SK-N-SH (cell line): ENCODE data around the gene CD300H. TPM values are rescaled to one million over a fixed set of nuclear protein-coding genes. Genes with fewer than 3 reads are reported as not detected.

Source experiments
- CTCF ChIA-PET: fragments of 300-600, 350-600 bp; formaldehyde crosslinking; extraction: SDS; loops from one replicate; lab custom pipeline; 2021; lab: Yijun Ruan, JAX
- POLR2A ChIA-PET: fragments of 350-600 bp; sonication (Branson Sonifier 250); formaldehyde crosslinking; extraction: SDS; loops from one replicate; lab custom pipeline; 2020; ENCODE audit warnings: antibody characterized with exemption, inconsistent platforms; lab: Yijun Ruan, JAX
- DNase-seq: peaks from one replicate; pipeline ENCODE4 v3.0.0; 2012
- H2AFZ ChIP-seq: fragments of 200-600 bp; sonication (generic); 2 replicates; pipeline ENCODE4 v1.8.1; 2016; ENCODE audit warnings: antibody characterized with exemption, mild to moderate bottlenecking, low read depth
- H3F3A ChIP-seq: fragments of 200-600 bp; sonication (generic); replicated peaks from 2 replicates; pipeline ENCODE3; 2016; ENCODE audit warnings: antibody characterized with exemption, mild to moderate bottlenecking; ENCODE audit not compliant: insufficient read depth
- H3K27ac ChIP-seq, 2 experiments: fragments of 200-500 bp in 1 of 2; fragments of 200-600 bp in 1 of 2; sonication (Bioruptor generic) in 1 of 2; sonication (generic), shearing (Covaris generic) in 1 of 2; 2 replicates each; pipeline versions ENCODE4 v1.5.1 to v1.6.1; 2014 to 2016; ENCODE audit warnings: low read depth in 2 of 2, inconsistent platforms in 1 of 2, low read length in 1 of 2, mild to moderate bottlenecking in 1 of 2, mixed read lengths in 1 of 2
- H3K27me3 ChIP-seq: fragments of 200-600 bp; sonication (generic), shearing (Covaris generic); 2 replicates; pipeline ENCODE4 v1.6.1; 2016; ENCODE audit warnings: mixed run types; ENCODE audit not compliant: insufficient read depth
- H3K36me3 ChIP-seq, 2 experiments: fragments of 200-500 bp in 1 of 2; fragments of 200-600 bp in 1 of 2; sonication (Bioruptor generic) in 1 of 2; sonication (generic) in 1 of 2; replicated peaks in 1 of 2; 2 replicates each; pipeline versions ENCODE3 to v1.5.1; 2014 to 2016; ENCODE audit warnings: low read length in 1 of 2, mild to moderate bottlenecking in 1 of 2; ENCODE audit not compliant: insufficient read depth in 2 of 2, control insufficient read depth in 1 of 2
- H3K4me1 ChIP-seq, 2 experiments: fragments of 200-500 bp in 1 of 2; fragments of 200-600 bp in 1 of 2; sonication (Bioruptor generic) in 1 of 2; sonication (generic), shearing (Covaris generic) in 1 of 2; 2 replicates each; pipeline versions ENCODE4 v1.5.1 to v1.6.1; 2014 to 2016; ENCODE audit warnings: low read depth in 1 of 2, low read length in 1 of 2, mixed run types in 1 of 2; ENCODE audit not compliant: insufficient read depth in 2 of 2, control insufficient read depth in 1 of 2
- H3K4me2 ChIP-seq: fragments of 200-600 bp; sonication (generic), shearing (Covaris generic); 2 replicates; pipeline ENCODE4 v1.6.1; 2017; ENCODE audit warnings: mixed run types
- H3K4me3 ChIP-seq, 2 experiments: fragments of 200-500 bp in 1 of 2; fragments of 200-600 bp in 1 of 2; sonication (Bioruptor generic) in 1 of 2; sonication (generic), shearing (Covaris generic) in 1 of 2; 2 replicates each; pipeline versions ENCODE4 v1.5.1 to v1.8.1; 2014 to 2016; ENCODE audit warnings: low read depth in 2 of 2, inconsistent platforms in 1 of 2, low read length in 1 of 2, mild to moderate bottlenecking in 1 of 2, mixed read lengths in 1 of 2, moderate library complexity in 1 of 2
- H3K79me2 ChIP-seq: fragments of 200-600 bp; sonication (generic); 2 replicates; pipeline ENCODE4 v1.8.1; 2017; ENCODE audit warnings: mild to moderate bottlenecking; ENCODE audit not compliant: insufficient read depth
- H3K9ac ChIP-seq: fragments of 200-600 bp; sonication (generic); 2 replicates; pipeline ENCODE4 v1.6.1; 2017; ENCODE audit warnings: mixed run types
- H3K9me2 ChIP-seq: fragments of 200-600 bp; sonication (generic); 2 replicates; pipeline ENCODE4 v1.6.1; 2017; ENCODE audit warnings: mixed run types
- H3K9me3 ChIP-seq: fragments of 200-600 bp; sonication (generic); 2 replicates; pipeline ENCODE4 v1.6.1; 2017; ENCODE audit warnings: mixed run types, mild to moderate bottlenecking, moderate library complexity
- H4K20me1 ChIP-seq: fragments of 200-600 bp; sonication (generic); 2 replicates; pipeline ENCODE4 v1.6.1; 2017; ENCODE audit warnings: mild to moderate bottlenecking, mixed run types; ENCODE audit not compliant: insufficient read depth
- EZH2phosphoT487 ChIP-seq: fragments of 200-600 bp; sonication (generic); IDR thresholded peaks from 2 replicates; pipeline ENCODE4 v1.6.1; 2017; ENCODE audit warnings: low read depth, mixed run types, mild to moderate bottlenecking, antibody characterized with exemption, moderate library complexity, borderline replicate concordance
- FOSL2 ChIP-seq: IDR thresholded peaks from 2 replicates; pipeline ENCODE4 v1.4.0; 2012; ENCODE audit warnings: low read depth, mild to moderate bottlenecking, moderate library complexity, borderline replicate concordance
- FOXM1 ChIP-seq: IDR thresholded peaks from 2 replicates; pipeline ENCODE4 v1.4.0; 2012; ENCODE audit warnings: low read depth, mild to moderate bottlenecking
- MXI1 ChIP-seq: IDR thresholded peaks from 2 replicates; pipeline ENCODE4 v1.6.1; 2012; ENCODE audit warnings: mild to moderate bottlenecking, low read depth, low read length, improper control_type of control experiment
- NFIC ChIP-seq: IDR thresholded peaks from 2 replicates; pipeline ENCODE4 v1.4.0; 2012; ENCODE audit warnings: borderline replicate concordance
- NRF1 ChIP-seq: IDR thresholded peaks from 2 replicates; pipeline ENCODE4 v1.6.1; 2012; ENCODE audit warnings: low read depth, mild to moderate bottlenecking, low read length
- POLR2AphosphoS5 ChIP-seq: IDR thresholded peaks from 2 replicates; pipeline ENCODE4 v1.6.1; 2012; ENCODE audit warnings: low read depth, low read length
- RCOR1 ChIP-seq: fragments of 150-350 bp; IDR thresholded peaks from 2 replicates; pipeline ENCODE4 v1.6.1; 2017; ENCODE audit warnings: antibody characterized with exemption, low read length
- SIN3A ChIP-seq: IDR thresholded peaks from 2 replicates; pipeline ENCODE4 v1.6.1; 2012; ENCODE audit warnings: low read depth, mild to moderate bottlenecking, low read length, moderate library complexity, borderline replicate concordance
- TAF1 ChIP-seq: IDR thresholded peaks from 2 replicates; pipeline ENCODE4 v1.6.1; 2012; ENCODE audit warnings: low read depth, mild to moderate bottlenecking, low read length, moderate library complexity, borderline replicate concordance
- WGBS: methylation state at CpG from one replicate; pipeline ENCODE4 v1.1.6; 2017; ENCODE audit warnings: low lambda C conversion rate; 5-methylcytosine and 5-hydroxymethylcytosine counted together
- polyA plus RNA-seq, 3 experiments: library from polyadenylated mRNA; depleted of rRNA; stranded (reverse); fragments of >200 nt; gene quantifications; 2 replicates each; pipeline ENCODE4 v1.2.3, GENCODE V29; 2012
- TF ChIP-seq, protein P1 (sequence below): IDR thresholded peaks from 2 replicates; pipeline ENCODE4 v1.4.0; 2012; ENCODE audit warnings: low read depth, borderline replicate concordance
- TF ChIP-seq, protein P2 (sequence below): IDR thresholded peaks from 2 replicates; pipeline ENCODE4 v1.4.0; 2012; ENCODE audit warnings: low read depth
- TF ChIP-seq, protein P3 (sequence below): IDR thresholded peaks from 2 replicates; pipeline ENCODE4 v1.4.0; 2012; ENCODE audit warnings: low read depth, borderline replicate concordance
- TF ChIP-seq, protein P4 (sequence below): fragments of 150-350 bp; IDR thresholded peaks from 2 replicates; pipeline ENCODE4 v1.6.1; 2016; ENCODE audit warnings: mild to moderate bottlenecking, low read depth, low read length

Gene CD300H
- polyA plus RNA-seq, 1 of the 3 experiments (the other 2 are of a cell fraction): not detected

DNA sequence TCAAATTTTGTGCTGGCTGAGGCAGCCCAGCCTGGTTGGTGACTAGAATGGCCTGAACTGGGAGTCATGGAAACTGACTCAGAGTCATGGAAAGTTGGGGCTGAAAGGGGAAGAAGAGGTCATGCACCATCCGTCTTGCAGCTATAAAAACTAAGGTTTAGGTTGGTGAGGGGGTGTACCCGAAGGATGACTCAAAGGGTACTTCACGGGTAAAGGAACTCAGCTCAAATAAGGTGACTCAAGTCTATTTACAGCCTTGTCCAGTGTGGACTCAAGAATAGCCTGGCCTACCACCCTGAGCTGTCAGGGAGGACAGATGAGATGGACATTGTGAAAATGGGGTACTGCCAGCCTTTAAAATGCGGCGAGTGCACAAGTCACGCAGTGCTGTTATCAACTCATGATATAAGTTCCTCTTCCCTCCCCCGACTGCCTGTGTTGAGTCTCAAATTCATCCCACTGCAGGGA is 54.7 kb downstream of the CD300H start:
- Histone ChIP-seq H3K4me1 (no peaks in the 10 kb centered on the region), H3K9ac (no peak overlapping the region), H3K27ac (no peak overlapping the region), H3K79me2 (no peaks in the 10 kb centered on the region), H3K4me2 (no peak overlapping the region), H3K9me2 (no peaks in the 10 kb centered on the region), H3F3A (peaks cover 13% of the 10 kb centered on the region), H3K27me3 (no peaks in the 10 kb centered on the region), H3K4me3 (no peak overlapping the region), H2AFZ (no peak overlapping the region), H3K36me3 (no peaks in the 10 kb centered on the region), H3K9me3 (peaks cover 5% of the 10 kb centered on the region), H4K20me1 (no peaks in the 10 kb centered on the region)
- no peak for DNase-seq
- TF ChIP-seq EZH2phosphoT487: no peak
- TF ChIP-seq TAF1: no peak
- TF ChIP-seq, protein P1, sequence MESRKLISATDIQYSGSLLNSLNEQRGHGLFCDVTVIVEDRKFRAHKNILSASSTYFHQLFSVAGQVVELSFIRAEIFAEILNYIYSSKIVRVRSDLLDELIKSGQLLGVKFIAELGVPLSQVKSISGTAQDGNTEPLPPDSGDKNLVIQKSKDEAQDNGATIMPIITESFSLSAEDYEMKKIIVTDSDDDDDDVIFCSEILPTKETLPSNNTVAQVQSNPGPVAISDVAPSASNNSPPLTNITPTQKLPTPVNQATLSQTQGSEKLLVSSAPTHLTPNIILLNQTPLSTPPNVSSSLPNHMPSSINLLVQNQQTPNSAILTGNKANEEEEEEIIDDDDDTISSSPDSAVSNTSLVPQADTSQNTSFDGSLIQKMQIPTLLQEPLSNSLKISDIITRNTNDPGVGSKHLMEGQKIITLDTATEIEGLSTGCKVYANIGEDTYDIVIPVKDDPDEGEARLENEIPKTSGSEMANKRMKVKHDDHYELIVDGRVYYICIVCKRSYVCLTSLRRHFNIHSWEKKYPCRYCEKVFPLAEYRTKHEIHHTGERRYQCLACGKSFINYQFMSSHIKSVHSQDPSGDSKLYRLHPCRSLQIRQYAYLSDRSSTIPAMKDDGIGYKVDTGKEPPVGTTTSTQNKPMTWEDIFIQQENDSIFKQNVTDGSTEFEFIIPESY: no peak
- TF ChIP-seq SIN3A: no peak
- TF ChIP-seq NFIC: no peak
- TF ChIP-seq, protein P2, sequence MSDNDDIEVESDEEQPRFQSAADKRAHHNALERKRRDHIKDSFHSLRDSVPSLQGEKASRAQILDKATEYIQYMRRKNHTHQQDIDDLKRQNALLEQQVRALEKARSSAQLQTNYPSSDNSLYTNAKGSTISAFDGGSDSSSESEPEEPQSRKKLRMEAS: no peak
- TF ChIP-seq POLR2AphosphoS5: no peak
- TF ChIP-seq MXI1: no peak
- no peak for TF ChIP-seq FOSL2
- TF ChIP-seq, protein P3, sequence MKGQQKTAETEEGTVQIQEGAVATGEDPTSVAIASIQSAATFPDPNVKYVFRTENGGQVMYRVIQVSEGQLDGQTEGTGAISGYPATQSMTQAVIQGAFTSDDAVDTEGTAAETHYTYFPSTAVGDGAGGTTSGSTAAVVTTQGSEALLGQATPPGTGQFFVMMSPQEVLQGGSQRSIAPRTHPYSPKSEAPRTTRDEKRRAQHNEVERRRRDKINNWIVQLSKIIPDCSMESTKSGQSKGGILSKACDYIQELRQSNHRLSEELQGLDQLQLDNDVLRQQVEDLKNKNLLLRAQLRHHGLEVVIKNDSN: no peak
- TF ChIP-seq FOXM1: no peak
- TF ChIP-seq RCOR1: no peak
- TF ChIP-seq, protein P4, sequence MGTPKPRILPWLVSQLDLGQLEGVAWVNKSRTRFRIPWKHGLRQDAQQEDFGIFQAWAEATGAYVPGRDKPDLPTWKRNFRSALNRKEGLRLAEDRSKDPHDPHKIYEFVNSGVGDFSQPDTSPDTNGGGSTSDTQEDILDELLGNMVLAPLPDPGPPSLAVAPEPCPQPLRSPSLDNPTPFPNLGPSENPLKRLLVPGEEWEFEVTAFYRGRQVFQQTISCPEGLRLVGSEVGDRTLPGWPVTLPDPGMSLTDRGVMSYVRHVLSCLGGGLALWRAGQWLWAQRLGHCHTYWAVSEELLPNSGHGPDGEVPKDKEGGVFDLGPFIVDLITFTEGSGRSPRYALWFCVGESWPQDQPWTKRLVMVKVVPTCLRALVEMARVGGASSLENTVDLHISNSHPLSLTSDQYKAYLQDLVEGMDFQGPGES: no peak
- no peak for TF ChIP-seq NRF1
- CTCF ChIA-PET: interaction anchor here (0.8 to 1.4 kb wide), 5 partner anchors 10 to 54 kb away, joined by 3 to 4 read pairs (median 3); no protein-coding TSS in a partner anchor
- POLR2A ChIA-PET: no interaction called here
- 45% methylated on average over 7 of the region's 7 CpGs for WGBS
